Purkinje cell (primary cell): ENCODE data around the gene RDH11. TPM values are rescaled to one million over a fixed set of nuclear protein-coding genes. Genes with fewer than 3 reads are reported as not detected.

ENCODE experiments used
- polyA plus RNA-seq: library from polyadenylated mRNA; unstranded; fragments of >200 nt; fragmentation: Nextera tagmentation; gene quantifications from 2 replicates; pipeline ENCODE4 v1.2.1, GENCODE V29; 2014

RDH11 gene, protein sequence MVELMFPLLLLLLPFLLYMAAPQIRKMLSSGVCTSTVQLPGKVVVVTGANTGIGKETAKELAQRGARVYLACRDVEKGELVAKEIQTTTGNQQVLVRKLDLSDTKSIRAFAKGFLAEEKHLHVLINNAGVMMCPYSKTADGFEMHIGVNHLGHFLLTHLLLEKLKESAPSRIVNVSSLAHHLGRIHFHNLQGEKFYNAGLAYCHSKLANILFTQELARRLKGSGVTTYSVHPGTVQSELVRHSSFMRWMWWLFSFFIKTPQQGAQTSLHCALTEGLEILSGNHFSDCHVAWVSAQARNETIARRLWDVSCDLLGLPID
- polyA plus RNA-seq: 71.4 and 106 TPM in 2 replicates

DNA sequence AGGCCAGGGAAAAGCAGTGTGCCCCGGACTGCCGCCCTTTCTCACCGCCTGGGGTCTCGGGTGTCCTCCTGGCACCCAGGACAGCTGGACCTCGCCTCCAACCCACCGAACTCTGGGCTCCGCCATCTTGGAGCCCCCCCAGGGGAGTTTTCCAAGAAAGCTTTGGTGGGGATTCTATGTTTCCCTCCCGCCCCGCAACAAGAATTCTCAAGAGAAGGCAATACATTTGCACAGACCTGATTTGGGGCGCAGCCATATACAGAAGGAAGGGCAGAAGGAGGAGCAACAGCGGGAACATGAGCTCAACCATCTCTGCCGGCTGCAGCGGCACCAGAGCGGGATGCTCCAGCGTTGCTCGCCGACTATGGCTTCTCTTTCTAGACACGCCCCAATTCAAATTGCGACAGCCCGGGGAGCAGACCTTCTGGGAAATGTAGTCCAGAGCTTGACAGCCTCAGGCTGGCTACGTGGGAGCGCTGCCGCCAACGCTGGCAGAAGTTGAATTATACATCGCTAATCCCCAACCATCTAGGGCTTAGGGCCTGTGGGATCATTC is at the start of gene RDH11:
Gene RDH11, minus strand, starts transcription at position 371 of the 556 bp plus-strand sequence. Its CDS starts 61 bp downstream, at position 310.

DNA sequence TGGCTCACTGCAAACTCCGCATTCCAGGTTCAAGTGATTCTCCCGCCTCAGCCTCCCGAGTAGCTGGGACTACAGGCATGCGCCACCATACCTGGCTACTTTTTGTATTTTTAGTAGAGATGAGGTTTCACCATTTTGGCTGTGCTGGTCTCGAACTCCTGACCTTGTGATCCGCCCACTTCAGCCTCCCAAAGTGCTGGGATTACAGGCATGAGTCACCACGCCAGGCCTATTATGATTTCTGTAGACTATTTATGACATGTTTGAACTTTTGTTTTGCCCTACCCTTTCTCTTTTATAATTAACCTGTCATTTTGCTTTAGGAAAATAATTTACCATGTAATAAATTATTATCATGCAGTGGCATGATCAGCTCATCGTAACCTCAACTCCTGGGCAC is 5.9 kb upstream of the RDH11 start, which contains the start of gene RDH12:
Gene RDH12, plus strand, starts transcription at position 395 of the 400 bp plus-strand sequence. CDS start 20,757 bp downstream, outside the sequence.

DNA sequence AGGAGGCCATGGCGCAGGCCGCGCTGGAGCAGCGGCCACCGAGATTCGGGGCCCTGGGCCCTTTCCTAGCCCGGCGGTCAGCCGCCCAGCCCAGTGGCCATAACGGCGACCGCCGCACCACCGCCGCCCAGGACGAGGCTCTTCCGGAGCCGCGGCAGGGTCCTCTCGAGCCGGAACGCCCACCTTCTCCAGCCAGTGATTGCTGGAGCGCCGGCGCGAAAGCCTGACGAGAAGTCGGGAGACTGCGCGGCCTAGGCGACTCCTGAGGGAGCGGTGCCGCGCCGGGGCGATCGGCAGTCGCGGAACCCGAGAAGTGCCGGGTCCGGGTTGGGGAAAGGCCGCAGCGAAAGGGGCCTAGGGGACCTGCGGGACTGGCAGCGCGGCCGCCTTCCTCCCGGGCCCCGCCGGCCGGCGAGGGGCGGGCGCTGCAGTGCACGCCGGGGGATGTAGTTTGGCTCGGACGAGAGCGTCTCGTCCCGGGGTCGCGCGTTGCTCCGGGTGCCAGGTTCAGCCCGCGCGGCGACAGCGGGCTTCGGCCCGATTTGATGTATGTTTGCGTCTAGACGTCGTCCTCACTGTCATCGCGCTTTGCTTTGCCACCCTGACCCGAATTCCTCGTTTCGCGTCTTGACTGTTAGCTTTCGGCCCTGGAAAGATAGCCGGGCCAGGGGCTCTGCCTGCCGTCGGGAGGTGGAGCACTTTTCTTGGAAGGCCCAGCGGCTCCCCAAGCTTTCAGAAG is 20.9 kb downstream of the RDH11 start, which contains the start of gene VTI1B:
Gene VTI1B, minus strand, starts transcription at position 153 of the 739 bp plus-strand sequence. Its CDS starts 143 bp downstream, at position 10.

Other genes with a start within 250 kb of the RDH11 start
- gene TMEM229B, start 207.0 kb downstream of the RDH11 start, polyA plus RNA-seq: 1.2 and 2.0 TPM in 2 replicates
- gene PLEKHH1, start 162.5 kb downstream of the RDH11 start, polyA plus RNA-seq: 3.3 and 4.6 TPM in 2 replicates
- 56.1 and 69.2 TPM in 2 replicates for gene PIGH, start 95.5 kb downstream of the RDH11 start, polyA plus RNA-seq
- 40.1 and 51.2 TPM in 2 replicates for gene ARG2, start 75.8 kb downstream of the RDH11 start, polyA plus RNA-seq
- gene VTI1B, start 21.1 kb downstream of the RDH11 start, polyA plus RNA-seq: 28.1 and 35.9 TPM in 2 replicates
- 17.1 and 21.6 TPM in 2 replicates for gene RDH12, start 6.1 kb upstream of the RDH11 start, polyA plus RNA-seq
- gene ZFYVE26, start 120.8 kb upstream of the RDH11 start, polyA plus RNA-seq: 1.1 and 3.3 TPM in 2 replicates
- 5.8 and 12.0 TPM in 2 replicates for gene RAD51B, start 124.0 kb upstream of the RDH11 start, polyA plus RNA-seq